GM11168 (cell line): ENCODE measurements around the gene ZMYND15.

Experiments used
- in situ Hi-C: fragments of 300-500 bp; cut with MboI; formaldehyde crosslinking; loops from one replicate; pipeline ENCODE4 v1.12.0; 2022; ENCODE audit warnings: low sequenced_read_pairs; ENCODE audit not compliant: unreplicated experiment

The ZMYND15 gene

GRCh38 chr17:4715063-4715744 lies 24.4 kb upstream of the ZMYND15 start:
- in situ Hi-C loops: loop anchor here (10.0 kb wide), 1 partner anchor 170 kb away; no protein-coding TSS in a partner anchor

- in situ Hi-C loops: loop anchor here (10.0 kb wide), 1 partner anchor 169 kb away; no protein-coding TSS in a partner anchor
Observed at GRCh38 chr17:4716081-4716480, 23.6 kb upstream of the ZMYND15 start.

DNA sequence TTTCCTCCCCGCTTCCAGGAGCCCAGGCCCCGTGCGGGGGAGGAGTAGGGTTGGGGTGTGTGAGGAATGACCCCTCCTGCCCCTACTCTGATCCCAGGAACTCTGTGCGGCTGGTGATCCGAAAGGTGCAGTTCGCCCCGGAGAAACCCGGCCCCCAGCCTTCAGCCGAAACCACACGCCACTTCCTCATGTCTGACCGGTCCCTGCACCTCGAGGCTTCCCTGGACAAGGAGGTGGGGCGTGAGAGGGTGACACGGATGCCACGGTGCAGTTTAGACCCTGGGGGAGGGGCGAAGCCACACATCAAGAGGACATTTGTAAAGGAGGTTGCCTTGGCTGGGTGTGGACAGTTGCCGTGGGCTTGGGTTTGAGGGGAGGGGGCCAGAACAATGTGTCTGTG lies 21.8 kb upstream of the ZMYND15 start:
- in situ Hi-C loops: loop anchor here (10.0 kb wide), 1 partner anchor 167 kb away; no protein-coding TSS in a partner anchor

DNA sequence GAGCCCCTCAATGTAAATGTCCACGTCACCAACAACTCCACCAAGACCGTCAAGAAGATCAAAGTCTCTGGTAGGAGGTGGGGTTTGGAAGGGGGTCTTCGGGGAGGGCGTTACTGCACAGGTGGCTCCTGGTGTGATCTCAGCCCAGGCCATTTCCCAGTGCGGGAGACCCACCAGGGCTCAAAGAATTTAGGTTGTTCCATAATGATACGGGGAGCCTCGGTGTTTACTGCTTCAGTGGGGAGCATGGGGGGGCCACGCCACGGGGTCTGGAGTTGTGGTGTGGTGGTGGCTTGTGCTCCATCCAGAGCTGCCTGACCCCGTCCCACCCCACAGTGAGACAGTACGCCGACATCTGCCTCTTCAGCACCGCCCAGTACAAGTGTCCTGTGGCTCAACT lies 21.4 kb upstream of the ZMYND15 start:
- in situ Hi-C loops: loop anchor here (10.0 kb wide), 1 partner anchor 167 kb away; no protein-coding TSS in a partner anchor

DNA sequence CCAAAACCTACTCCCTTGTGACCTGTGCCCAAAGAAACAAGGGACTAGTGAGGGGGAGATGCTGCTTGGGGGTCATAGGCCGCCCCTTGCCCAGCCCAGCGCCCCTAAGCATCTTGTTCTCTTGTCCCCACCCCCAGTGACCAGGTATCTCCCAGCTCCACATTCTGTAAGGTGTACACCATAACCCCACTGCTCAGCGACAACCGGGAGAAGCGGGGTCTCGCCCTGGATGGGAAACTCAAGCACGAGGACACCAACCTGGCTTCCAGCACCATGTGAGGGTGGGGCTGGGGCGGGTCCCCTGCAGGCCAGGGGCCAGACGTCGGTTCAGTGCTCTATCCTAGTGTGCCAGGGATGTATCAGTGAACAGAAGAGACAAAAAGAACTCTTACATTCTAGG lies 20.5 kb upstream of the ZMYND15 start:
- in situ Hi-C loops: loop anchor here (10.0 kb wide), 1 partner anchor 166 kb away; no protein-coding TSS in a partner anchor

DNA sequence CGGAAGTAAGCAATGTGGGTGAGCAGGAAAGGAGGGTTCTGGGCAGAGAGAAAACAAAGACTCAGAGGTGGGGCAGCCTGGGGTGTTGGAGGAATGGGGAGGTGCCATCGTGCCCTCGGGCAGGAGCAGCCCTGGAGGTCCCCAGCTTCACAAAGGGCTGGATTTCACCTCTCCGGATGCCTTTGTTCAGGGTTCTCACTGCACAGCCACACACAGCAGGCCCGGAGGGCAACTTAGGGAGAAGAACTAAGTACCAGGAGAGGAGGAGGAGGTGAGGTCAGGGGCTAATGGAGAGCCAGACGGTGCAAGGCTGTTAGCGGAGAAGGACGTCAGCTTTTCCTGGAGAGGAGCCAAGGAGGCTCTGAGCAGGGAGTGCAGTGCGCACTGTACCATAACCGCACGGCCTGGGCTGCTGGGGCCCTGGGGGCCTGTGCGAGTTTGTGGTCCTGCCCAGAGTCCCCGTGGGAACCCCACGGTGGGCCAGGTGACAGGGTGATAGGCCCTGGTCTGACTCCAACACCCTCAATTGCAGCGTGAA lies 19.9 kb upstream of the ZMYND15 start:
- in situ Hi-C loops: loop anchor here (10.0 kb wide), 1 partner anchor 165 kb away; no protein-coding TSS in a partner anchor

- in situ Hi-C loops: no loop called here
Observed at GRCh38 chr17:4720787-4721186, 18.8 kb upstream of the ZMYND15 start.

DNA sequence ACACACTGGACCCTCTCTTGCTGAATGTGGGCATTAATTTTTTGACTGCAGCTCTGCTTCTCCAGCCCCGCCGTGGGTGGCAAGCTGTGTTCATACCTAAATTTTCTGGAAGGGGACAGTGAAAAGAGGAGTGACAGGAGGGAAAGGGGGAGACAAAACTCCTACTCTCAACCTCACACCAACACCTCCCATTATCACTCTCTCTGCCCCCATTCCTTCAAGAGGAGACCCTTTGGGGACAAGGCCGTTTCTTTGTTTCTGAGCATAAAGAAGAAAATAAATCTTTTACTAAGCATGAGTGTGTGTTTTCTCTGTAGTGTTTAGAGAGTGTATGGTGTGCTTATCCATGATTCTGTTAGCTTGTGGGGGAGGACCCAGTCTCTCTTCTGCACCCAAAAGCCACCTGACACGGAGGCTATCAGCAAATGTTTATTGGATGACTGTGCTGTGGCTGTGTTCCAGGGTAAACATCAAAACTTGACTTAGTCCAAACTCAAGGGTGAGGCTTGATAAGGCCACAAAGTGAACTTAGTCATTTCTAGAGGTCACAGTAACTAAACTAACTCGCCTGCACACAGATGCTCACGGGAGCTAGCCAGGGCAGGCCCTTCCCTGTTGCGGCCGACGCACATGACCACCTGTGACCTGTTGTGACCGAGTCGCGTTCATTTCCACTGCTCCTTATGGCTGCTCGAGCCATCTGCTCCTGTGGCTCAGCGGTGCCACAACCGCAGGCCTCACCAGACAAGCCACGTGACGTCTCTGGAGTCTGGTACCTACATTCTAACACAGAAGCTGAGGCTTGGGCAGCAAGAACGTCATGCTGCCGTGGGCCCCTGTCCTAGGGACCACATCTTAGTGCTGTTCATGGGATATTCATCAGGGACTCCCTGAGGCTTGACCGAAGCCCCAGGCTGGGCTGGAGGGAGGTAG lies 18.2 kb upstream of the ZMYND15 start:
- in situ Hi-C loops: no loop called here

DNA sequence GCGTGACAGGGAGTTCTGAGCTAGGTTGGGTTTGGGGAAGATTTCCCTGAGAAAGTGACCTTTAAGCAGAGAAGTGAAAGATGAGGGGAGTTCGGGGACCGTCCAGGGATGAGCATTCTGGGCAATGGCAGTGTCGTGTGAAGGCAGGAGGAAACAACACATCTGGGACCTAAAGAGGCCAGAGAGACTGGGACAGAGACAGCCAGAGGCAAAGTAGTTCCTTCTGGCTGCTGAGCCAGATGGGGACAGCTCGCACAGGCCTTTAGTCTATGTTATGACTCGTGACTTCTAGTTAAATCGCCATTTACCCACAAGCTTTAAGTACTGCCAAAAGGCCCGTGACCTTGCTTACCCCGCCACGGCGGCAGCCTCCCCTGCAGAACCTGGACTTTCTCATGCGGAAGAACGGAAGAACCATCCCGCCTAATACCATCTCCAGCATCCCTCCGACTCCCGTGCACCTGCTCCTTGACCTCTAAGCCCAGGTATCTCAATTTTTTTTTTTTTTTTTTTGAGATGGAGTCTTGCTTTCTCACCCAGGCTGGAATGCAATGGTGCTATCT lies 16.9 kb upstream of the ZMYND15 start:
- in situ Hi-C loops: no loop called here

DNA sequence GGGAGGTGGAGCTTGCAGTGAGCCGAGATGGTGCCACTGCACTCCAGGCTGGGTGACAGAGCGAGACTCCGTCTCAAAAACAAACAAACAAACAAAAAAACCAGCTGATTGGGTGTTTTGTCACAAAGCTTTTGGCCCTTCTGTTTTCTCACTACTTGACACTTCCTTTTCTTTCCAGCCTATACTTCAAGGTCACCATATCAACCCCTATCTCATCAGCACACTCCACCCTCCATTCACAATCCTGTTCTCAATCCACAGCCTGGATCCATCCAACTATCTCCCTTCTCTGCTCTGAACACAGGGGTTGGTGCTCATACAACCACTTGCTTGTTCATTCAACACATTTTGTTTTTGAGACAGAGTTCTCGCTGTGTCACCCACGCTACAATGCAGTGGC lies 15.0 kb upstream of the ZMYND15 start:
- in situ Hi-C loops: no loop called here

DNA sequence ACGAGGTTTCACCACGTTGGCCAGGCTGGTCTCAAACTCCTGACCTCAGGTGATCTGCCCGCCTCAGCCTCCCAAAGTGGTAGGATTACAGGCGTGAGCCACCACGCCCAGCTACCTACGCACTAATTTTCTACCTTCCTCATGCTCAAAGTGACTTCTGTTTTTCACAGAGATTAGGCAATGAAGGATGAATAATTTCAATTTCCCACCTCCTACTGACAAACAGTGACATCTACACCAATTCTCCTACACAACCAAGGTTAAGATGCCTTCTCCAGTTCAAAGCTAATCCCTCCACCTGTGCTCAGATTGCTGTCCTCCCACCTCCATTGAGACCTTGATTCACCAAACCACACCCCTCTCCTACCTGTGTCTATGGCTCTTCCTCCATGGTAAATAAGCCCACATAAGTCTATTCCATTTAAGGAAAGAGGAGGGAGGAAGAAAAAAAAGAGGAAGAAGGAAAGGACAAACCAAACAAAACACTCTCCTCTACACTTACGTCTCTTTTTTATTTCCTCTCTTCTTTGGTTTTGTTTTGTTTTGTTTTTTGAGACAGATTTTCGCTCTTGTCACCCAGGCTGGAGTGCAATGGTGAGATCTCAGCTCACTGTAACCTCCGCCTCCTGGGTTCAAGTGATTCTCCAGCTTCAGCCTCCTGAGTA lies 13.9 kb upstream of the ZMYND15 start:
- in situ Hi-C loops: no loop called here

DNA sequence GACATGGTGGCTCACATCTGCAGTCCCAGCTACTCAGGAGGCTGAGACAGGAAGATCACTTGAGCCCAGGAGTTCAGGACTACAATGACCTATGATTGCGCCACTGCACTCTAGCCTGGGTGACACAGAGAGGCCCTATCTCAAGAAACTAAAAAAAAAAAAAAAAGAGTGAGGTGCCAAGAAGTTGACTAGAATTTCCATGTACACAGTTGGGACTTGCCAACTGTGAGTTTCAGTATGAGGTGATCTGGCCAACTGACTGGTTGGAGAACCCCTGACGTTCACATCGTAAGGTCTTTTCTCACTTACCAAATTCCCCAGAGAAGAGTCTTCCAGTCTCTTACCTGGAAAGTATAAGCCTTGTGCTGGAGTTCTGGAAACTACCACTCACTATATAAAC lies 11.5 kb upstream of the ZMYND15 start:
- in situ Hi-C loops: no loop called here

DNA sequence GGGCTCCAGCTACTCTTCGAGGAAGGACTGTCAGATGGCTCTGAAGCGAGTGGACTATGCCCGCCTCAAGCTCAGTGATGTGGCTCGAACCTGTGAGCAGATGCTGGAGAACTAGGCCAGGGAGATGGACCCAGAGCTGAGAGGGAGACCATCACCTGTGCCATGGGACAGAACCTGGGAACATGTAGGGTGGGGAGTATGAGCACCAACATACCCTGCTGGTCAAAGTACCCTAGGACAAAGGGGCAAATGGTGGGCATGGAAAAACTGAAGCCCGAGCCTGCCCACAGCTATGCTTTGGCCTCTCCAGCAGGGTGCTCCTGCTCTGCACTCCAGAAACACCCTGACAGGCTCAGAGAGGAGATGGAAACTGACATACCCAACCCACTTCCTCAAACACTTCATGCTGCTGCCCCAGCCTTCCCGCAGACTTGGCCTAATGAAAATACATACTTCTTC lies 6.5 kb upstream of the ZMYND15 start:
- in situ Hi-C loops: no loop called here

DNA sequence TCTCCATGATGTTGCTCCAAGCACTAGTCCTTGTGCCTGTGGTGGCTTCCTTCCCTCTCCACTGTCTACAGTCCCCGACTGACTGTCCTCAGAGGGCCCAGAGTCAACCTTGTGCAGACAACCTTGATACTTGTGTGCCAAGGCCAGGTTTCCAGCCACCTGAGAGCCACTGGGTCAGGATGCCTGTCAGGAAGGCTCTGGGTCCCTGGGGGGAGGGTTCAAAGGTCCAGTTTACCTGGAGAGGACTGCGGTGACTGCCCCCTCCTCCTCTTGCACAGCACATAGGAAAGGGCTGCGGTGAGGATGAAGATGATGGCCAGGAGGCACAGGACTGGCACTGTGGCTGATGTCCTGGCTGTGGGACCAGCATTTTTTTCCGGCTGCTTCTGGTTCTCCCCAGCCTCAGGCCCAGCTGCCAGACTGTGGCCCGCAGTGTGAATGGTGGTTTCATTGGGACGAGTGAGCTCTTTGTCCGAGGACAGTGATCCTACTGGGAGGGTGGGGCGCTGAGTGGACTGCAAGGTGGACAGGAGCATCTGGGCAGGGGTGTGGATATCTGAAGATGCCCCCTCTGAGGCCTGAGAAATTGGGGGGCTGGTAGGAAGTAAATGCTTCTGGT lies 4.7 kb upstream of the ZMYND15 start:
- in situ Hi-C loops: no loop called here

DNA sequence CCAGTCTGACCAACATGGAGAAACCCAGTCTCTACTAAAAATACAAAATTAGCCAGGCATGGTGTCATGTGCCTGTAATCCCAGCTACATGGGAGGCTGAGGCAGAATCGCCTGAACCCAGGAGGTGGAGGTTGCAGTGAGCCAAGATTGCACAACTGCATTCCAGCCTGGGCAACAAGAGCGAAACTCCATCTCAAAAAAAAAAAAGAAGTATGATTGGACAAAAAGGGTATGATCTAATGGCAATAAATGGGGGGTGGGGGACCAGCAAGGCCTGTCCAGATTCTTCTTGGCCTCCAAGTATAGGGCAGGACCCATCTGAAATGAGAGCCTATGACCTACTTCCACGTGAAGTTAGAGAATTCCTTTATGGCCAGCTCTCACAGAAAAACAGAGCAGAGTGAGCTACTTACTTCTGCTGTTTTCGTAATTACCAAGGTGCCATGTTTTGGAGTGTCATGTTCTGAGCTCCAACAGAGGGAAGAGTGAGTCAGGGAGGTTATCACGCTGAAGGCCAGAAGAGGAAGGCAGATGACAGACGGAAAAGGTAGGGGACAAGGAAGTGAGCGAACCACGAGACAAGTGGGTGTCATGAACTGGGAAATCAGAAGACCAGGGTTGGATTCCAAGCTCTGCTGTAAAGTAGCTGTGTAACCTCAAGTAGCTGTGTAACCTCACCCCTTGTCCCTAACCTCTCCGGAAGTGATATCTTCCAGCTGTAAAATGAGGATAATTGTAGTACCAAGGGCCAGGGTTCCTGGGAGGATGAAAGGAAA lies 3.6 kb upstream of the ZMYND15 start:
- in situ Hi-C loops: no loop called here

DNA sequence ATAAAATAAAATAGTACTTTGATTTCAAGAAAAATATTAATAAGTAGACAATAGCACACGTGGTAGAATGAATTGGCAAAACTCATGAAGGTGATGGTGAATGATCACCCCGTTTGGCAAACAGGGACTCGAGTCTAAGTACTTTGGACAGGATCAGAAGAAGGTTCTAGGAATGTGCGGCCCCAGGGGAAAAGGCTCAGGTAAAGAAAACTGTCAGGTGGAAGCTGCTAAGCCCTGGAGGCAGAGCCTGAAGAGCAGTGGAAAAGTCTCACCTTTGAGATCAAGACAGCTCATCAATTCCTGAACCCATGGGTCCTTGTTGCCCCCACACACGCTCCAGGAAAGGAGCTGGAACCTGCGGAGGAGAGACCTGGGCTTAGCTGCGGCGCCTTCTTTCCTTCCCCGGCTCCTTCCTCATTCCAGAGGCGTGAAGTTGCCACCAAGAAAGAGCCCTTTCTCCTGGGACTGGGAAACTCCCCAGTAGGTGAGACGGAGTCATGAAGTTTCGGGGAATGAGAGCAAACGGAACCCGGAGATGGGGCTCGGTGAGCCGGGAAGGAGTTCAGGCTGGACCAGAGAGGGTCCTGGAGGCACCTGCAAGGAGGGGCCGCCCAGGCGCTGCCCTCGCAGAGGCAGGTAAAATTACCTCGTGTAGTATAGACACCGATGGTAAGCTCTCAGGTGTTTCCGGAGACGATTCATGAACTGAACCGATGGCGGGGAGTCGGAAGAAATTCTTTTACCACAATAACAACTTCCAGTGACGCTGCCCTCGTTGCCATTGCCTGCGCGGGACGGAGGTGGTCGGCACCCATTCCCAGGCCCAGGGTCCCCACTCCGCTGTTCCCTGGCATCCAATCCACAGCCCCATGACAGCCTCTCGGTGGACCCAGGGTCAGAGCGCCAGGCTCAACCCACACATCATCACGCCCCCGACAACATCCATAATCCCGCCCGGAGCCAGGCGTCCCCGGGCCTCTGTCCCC lies 1.2 kb upstream of the ZMYND15 start:
- in situ Hi-C loops: no loop called here

DNA sequence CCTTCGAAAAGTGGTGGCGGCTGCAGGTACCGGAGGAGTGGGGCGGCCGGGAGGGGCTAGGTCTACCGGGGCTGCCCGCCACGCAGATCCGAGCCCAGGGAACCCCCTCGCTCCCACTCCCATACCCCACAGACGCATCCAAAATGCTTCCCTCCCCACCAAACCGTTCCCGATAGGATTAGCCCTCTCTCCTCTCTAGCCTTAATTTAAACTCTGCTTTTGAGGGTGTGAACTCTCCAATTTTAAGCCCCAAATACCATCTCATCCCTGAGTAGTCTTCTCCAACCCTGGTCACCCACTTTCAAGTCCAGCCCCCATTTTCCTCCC lies 355 bp downstream of the ZMYND15 start:
- in situ Hi-C loops: no loop called here

- in situ Hi-C loops: no loop called here
Observed at GRCh38 chr17:4740584-4740983, 951 bp downstream of the ZMYND15 start.
